Natural killer cell (primary cell): ENCODE data around the gene TMEM89. TPM values are rescaled to one million over a fixed set of nuclear protein-coding genes. Genes with fewer than 3 reads are reported as not detected.

Experiments used
- ATAC-seq, 3 donors: fragments of 150-1000 bp in 2 of 3; fragments of 200-7000 bp in 1 of 3; cut with Tn5 transposase; 1 replicate in 1 of 3; 2 replicates in 2 of 3; pipeline ENCODE4 v1.10.0; 2021; ENCODE audit warnings: mild to moderate bottlenecking in 2 of 3, moderate library complexity in 2 of 3
- DNase-seq, 2 donors: peaks; one replicate each; pipeline versions ENCODE4 v3.0.0 to v3.0.0-alpha.2; 2013 to 2021; ENCODE audit warnings: mixed read lengths in 1 of 2
- H3K27ac ChIP-seq: one replicate; pipeline ENCODE4 v1.5.1; 2013; ENCODE audit warnings: mild to moderate bottlenecking, low read length
- H3K27me3 ChIP-seq: one replicate; pipeline ENCODE4 v1.6.1; 2013; ENCODE audit warnings: low read length; ENCODE audit not compliant: control insufficient read depth, insufficient read depth
- H3K36me3 ChIP-seq: one replicate; pipeline ENCODE4 v1.6.1; 2013; ENCODE audit warnings: low read length; ENCODE audit not compliant: control insufficient read depth, insufficient read depth
- H3K4me1 ChIP-seq: one replicate; pipeline ENCODE4 v1.6.1; 2013; ENCODE audit warnings: low read length; ENCODE audit not compliant: control insufficient read depth, insufficient read depth
- H3K4me3 ChIP-seq: one replicate; pipeline ENCODE4 v1.5.1; 2013; ENCODE audit warnings: low read length
- H3K9me3 ChIP-seq: one replicate; pipeline ENCODE4 v1.6.1; 2013; ENCODE audit warnings: low read length; ENCODE audit not compliant: control insufficient read depth, insufficient read depth
- H3K27ac Mint-ChIP-seq, 2 donors: one replicate each; pipeline ENCODE4 v1.8.0; 2022; ENCODE audit warnings: mild to moderate bottlenecking in 2 of 2, mixed read lengths in 2 of 2, moderate library complexity in 1 of 2
- H3K27me3 Mint-ChIP-seq, 2 donors: one replicate each; pipeline ENCODE4 v1.8.0; 2022; ENCODE audit warnings: low read depth in 2 of 2, mixed read lengths in 2 of 2
- H3K36me3 Mint-ChIP-seq: one replicate; pipeline ENCODE4 v1.8.0; 2022; ENCODE audit warnings: mixed read lengths
- H3K4me1 Mint-ChIP-seq, 2 donors: one replicate each; pipeline ENCODE4 v1.8.0; 2022; ENCODE audit warnings: mixed read lengths in 2 of 2
- H3K4me3 Mint-ChIP-seq: one replicate; pipeline ENCODE4 v1.8.0; 2022; ENCODE audit warnings: mild to moderate bottlenecking, moderate library complexity, mixed read lengths
- H3K9me3 Mint-ChIP-seq, 2 donors: one replicate each; pipeline ENCODE4 v1.8.0; 2022; ENCODE audit warnings: mixed read lengths in 2 of 2
- WGBS: methylation state at CpG from one replicate; pipeline ENCODE4 v1.1.7; 2013; ENCODE audit warnings: missing lambda C conversion rate; ENCODE audit not compliant: insufficient coverage; 5-methylcytosine and 5-hydroxymethylcytosine counted together
- intact Hi-C: fragments of 100-400 bp; cut with micrococcal nuclease; formaldehyde crosslinking; loops from one replicate; pipeline ENCODE4 v1.14.2; 2022
- total RNA-seq, 4 donors: library from RNA; stranded (reverse); fragments of 120-200 nt in 1 of 4; gene quantifications; one replicate each; pipeline versions ENCODE4 v1.2.3 to v1.2.4, GENCODE V29; 2013 to 2022
- TF ChIP-seq, protein P1 (sequence below): fragments of 200-600 bp; IDR thresholded peaks from one replicate; pipeline ENCODE4 v1.8.0; 2022; ENCODE audit warnings: antibody characterized with exemption

TMEM89 gene
- total RNA-seq, 3 donors from 2014 or later (not counting 1 experiment from before 2014, with no cell fraction given), result not detected

DNA sequence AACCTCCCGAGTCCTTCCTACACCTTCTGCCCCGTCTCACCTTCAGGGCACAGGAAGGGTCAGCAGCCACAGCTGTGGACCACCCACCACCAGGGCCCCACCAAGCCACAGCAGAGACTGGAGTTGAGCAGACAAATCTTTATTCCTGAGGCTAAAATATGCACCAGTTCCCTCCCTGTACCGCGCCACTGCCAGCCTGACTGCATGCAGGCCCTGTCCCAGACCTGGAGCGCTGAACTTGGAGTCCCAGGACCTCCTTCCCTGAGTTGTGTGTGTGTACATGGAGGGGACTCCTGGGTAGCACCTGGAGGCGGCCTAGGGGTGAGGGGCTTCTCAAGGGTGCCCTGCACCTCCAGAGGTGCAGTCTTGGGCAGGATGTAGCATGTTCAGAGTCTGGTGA, 4.0 kb upstream of the TMEM89 start:
- ATAC-seq (no peak), DNase-seq (no peak)
- Histone ChIP-seq H3K4me3 (no peak overlapping the region), H3K27me3 (no peaks in the 10 kb centered on the region), H3K4me1 (no peaks in the 10 kb centered on the region), H3K27ac (no peak overlapping the region), H3K36me3 (peaks cover 6% of the 10 kb centered on the region), H3K9me3 (no peaks in the 10 kb centered on the region)
- intact Hi-C loops, result no loop called here
- H3K27ac Mint-ChIP-seq, result no peak overlapping the region
- whole genome bisulfite sequencing, result 92% methylated on average over 6 of the region's 6 CpGs
- TF ChIP-seq, protein P1, sequence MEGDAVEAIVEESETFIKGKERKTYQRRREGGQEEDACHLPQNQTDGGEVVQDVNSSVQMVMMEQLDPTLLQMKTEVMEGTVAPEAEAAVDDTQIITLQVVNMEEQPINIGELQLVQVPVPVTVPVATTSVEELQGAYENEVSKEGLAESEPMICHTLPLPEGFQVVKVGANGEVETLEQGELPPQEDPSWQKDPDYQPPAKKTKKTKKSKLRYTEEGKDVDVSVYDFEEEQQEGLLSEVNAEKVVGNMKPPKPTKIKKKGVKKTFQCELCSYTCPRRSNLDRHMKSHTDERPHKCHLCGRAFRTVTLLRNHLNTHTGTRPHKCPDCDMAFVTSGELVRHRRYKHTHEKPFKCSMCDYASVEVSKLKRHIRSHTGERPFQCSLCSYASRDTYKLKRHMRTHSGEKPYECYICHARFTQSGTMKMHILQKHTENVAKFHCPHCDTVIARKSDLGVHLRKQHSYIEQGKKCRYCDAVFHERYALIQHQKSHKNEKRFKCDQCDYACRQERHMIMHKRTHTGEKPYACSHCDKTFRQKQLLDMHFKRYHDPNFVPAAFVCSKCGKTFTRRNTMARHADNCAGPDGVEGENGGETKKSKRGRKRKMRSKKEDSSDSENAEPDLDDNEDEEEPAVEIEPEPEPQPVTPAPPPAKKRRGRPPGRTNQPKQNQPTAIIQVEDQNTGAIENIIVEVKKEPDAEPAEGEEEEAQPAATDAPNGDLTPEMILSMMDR, result no peak
- H3K4me1 Mint-ChIP-seq, result no peaks in the 10 kb centered on the region
- no peaks in the 10 kb centered on the region for H3K27me3 Mint-ChIP-seq
- no peak overlapping the region for H3K4me3 Mint-ChIP-seq
- no peaks in the 10 kb centered on the region for H3K36me3 Mint-ChIP-seq
- no peaks in the 10 kb centered on the region for H3K9me3 Mint-ChIP-seq

DNA sequence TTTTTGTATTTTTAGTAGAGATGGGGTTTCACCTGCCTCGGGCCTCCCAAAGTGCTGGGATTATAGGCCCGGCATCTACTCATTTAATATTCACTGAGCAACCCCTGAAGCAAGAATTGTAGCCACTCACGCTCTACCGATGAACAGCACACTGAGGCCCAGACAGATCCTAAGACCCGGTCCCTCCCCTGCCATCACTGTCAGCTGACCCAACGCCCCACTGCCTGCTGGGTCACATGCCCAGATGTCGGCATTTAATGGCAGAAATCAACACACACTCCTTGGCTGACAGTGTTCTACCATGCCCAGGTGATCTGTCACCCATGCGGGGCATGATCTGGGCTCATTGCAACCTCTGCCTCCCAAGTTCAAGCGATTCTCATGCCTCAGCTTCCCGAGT, 3.2 kb upstream of the TMEM89 start:
- H3K4me3 ChIP-seq, result no peak overlapping the region
- WGBS, result 97% methylated on average over 10 of the region's 10 CpGs
- H3K27ac ChIP-seq, result no peak overlapping the region
- TF ChIP-seq, protein P1, result no peak
- intact Hi-C loops, result no loop called here
- no peak for DNase-seq
- ATAC-seq, result no peak
- Mint-ChIP-seq H3K27ac (no peak overlapping the region), H3K4me3 (no peak overlapping the region), H3K9me3 (no peaks in the 10 kb centered on the region), H3K4me1 (no peaks in the 10 kb centered on the region), H3K27me3 (no peaks in the 10 kb centered on the region), H3K36me3 (no peaks in the 10 kb centered on the region)
- no peaks in the 10 kb centered on the region for H3K9me3 ChIP-seq
- peaks cover 2% of the 10 kb centered on the region for H3K36me3 ChIP-seq
- no peaks in the 10 kb centered on the region for H3K4me1 ChIP-seq
- H3K27me3 ChIP-seq, result no peaks in the 10 kb centered on the region

DNA sequence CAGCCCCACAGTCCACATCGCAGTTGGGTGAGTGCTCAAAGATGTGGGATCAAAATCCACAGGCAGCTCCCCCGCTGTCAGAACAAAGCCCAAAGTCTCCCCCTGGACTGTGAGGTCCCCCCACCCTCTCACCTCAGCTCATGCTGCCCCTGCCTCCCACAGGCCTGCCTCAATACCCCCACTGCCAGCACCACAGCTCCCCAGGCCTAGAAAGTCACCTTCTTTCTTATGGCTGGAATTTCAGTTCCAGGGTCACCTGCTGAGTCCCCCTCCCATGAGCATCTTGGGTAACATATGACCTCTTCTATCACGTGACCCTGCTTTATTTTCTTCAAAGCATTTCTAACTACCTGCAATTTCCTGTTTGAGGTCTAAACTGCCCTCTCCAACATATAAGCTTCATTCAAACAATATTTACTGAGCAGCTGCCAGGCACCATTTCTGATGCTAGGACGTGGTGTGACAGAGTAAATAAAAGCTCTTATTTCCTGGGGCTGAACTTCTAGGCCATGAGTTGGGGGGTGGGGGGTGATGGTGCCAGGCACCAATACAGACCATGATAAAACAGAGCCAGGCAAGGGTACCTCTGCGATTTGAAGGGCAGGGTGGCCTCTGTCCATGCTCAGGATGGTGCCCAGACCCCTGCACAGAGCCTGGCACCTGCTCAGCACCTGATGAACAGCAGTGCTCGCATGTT, 2.4 kb upstream of the TMEM89 start:
- WGBS, result 80% methylated on average over 6 of the region's 6 CpGs
- Histone ChIP-seq H3K27me3 (no peaks in the 10 kb centered on the region), H3K36me3 (peaks cover 2% of the 10 kb centered on the region), H3K4me3 (no peak overlapping the region), H3K9me3 (no peaks in the 10 kb centered on the region), H3K4me1 (no peaks in the 10 kb centered on the region), H3K27ac (no peak overlapping the region)
- Mint-ChIP-seq H3K27me3 (no peaks in the 10 kb centered on the region), H3K36me3 (no peaks in the 10 kb centered on the region), H3K27ac (no peak overlapping the region), H3K4me3 (no peak overlapping the region), H3K9me3 (no peaks in the 10 kb centered on the region), H3K4me1 (no peaks in the 10 kb centered on the region)
- no peak for ATAC-seq
- TF ChIP-seq, protein P1, result no peak
- intact Hi-C loops, result no loop called here
- DNase-seq, result no peak
